Epidermal melanocyte (primary cell): ENCODE data around the gene CHKA.
A peak's percentile ranks its signal among the peaks of the same experiment; 100 is the strongest.

Experiments used
- DNase-seq: peaks from one replicate; pipeline ENCODE4 v3.0.0; 2011; ENCODE audit warnings: low spot score; ENCODE audit not compliant: insufficient read length

The CHKA gene

DNA sequence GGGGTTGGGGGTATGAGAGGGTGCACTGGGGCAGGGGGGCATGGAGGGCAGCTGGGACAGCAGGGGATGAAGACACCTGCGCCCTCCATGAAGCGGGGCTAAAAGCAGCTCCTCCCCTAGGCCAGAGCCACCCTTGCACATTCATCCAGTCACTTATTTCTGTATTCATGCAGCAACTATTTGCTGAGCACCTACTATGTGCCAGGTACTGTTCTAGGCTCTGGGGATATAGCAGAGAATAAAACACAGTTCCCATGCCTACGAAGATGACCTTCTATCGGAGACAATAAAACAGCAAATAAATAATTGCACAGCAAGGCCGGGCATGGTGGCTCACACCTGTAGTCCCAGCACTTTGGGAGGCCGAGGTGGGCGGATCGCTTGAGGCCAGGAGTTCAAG is 105.7 kb downstream of the CHKA start:
- no peak for DNase-seq

DNA sequence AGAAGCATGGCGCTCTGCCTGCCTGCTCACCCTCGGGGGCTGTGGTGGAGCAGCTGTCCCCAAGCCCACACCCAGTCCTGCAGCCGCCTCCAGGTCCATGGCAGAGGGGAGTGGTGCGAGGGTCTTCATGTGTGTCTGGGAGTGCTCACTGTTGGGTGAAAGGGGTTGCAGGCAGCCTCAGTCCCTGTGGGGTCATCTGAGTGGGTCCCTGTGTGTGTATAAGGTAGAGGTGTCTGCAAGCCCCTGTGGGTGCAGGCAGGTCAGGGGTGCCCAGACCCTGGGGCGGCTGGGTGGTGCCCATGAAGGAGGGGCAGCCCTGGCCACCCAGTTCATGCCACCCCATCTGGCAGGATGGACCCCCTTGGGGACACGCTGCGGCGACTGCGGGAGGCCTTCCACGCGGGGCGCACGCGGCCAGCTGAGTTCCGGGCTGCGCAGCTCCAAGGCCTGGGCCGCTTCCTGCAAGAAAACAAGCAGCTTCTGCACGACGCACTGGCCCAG is 106.2 kb downstream of the CHKA start:
- DNase-seq: no peak

DNA sequence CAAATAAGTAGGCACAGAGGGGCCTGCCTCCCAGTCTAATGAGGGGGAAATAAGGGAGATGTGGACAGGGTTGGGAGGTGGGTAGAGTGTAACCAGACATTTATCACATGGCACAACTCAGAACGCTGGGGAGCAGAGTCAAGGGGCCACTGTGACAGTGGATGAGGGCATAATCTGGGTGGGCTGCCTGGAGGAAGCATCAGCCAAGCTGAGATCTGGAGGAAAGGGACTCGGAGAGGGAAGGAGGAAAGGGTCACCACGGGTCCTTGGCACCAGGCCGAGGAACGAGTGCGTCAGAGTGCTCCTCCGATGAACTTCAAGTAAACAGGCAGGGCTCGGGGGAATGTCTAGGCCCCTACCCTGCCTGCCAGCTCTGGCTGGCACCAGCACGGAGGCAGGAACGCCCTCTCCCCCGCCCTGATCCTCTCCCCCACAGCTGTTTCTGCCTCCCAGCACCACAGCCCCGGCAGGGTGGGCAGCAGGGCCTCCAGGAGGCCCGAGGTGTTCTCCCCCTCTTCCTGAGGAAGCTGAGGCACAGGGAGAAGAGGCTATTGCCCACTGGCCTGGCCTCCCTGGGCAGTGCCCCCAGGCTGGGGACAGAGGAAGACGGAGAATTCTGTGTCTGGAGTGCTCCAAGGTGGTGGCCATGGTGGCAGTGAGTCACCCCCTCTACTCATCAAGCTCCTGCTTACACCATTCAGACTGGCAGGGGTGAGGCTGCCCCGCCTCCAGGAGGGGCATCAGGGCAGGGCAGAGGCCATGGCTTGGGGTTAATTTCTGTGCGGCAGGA is 106.8 kb downstream of the CHKA start:
- no peak for DNase-seq

DNA sequence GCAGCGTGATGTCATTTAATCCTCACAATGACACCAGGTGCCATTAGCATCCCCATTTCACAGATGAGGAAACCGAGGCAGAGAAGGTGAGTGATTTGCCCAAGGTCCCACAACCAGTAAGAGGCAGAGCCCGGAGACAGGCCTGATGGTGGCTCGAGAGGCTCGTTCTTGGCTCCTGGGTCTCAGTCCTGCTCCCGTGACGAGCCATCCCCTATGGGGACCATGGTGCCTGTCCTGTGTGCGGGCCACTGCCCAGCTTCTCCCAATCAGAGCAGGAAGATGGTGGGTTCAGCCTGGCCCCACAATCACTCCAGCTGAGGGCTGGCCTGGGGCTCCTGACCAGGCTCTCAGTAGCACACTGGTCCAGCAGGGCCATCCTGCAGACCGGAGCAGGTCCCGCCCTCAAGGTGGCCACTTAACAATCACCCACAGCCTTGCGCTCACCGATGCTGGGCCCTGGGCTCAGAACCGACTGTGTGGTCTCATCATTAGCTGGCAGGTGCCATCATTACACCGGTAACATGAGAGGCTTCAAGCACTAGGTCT is 107.5 kb downstream of the CHKA start:
- DNase-seq: no peak

DNA sequence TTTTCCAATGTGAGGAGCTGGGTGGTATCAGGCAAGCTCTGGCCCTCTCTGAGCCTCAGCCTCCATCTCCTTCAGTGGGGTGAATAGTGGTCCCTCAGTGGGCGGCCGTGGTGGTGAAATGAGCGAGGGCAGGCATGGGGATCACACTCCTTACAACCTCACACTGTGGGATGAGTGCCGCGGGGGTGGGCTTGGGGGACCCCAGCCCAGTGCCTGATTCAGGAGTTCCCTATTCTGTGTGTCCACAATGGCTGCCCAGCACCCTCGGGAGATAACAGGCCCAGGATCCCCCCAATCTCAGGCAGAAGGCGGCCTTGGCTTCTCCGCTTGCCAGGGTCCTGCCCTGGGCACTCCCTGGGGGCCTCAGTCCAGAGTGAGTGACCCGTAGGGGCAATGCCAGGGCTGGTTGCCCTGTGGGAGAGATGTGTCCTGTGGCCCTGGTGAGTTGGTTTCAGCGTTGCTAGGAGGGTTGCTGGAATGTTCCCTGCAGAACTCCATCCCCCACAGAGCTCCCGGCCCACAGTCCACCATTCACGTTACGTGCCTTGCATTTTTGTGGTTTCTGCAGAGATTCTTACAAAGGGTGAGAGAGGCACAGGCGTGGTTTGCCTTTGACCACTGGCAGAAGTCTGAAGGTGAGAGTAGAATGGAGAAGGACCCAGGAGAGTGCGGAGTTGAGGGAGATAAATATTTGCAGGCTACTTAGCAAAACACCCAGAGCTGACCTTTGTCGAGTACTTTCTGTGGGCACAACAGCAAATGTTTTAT is 108.2 kb downstream of the CHKA start:
- DNase-seq: peak; percentile 75

DNA sequence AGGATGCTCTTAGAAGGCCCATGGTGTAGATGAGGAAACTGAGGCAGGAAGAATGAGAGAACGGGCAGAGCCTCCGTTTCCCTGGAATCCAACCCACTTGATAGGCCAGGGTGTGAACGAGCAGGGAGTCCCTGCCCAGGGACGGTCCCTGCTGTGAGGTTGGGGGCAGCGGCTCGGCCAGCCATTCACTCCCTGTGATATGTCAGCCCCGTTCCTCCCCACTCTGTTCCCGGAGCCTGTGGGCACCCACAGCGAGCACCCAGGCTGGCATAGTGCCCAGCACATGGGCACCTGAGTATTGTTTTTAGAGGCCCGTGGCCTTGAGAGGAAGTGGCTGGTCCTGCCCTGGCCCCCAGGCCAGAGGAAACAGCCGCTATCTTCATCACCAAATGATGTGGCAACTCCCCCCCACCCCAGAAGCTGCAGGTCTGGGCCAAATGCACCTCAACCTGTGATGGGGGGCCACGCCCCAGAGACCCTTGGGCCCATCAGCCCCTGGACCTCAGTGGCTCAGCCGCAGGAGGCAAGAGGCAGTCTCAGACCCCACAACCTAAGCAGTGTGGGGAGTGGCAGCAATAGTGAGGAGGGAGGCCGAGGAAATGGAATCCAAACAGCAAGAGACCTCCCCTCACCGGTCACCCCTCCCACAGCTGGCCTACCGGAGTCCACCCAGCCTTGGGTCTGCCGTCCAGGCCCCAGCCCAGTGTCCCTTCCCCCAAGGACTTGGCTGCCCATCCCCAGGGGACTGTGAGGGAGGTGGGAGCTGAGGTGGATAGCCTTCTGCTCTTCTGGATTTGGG is 108.9 kb downstream of the CHKA start:
- no peak for DNase-seq

DNA sequence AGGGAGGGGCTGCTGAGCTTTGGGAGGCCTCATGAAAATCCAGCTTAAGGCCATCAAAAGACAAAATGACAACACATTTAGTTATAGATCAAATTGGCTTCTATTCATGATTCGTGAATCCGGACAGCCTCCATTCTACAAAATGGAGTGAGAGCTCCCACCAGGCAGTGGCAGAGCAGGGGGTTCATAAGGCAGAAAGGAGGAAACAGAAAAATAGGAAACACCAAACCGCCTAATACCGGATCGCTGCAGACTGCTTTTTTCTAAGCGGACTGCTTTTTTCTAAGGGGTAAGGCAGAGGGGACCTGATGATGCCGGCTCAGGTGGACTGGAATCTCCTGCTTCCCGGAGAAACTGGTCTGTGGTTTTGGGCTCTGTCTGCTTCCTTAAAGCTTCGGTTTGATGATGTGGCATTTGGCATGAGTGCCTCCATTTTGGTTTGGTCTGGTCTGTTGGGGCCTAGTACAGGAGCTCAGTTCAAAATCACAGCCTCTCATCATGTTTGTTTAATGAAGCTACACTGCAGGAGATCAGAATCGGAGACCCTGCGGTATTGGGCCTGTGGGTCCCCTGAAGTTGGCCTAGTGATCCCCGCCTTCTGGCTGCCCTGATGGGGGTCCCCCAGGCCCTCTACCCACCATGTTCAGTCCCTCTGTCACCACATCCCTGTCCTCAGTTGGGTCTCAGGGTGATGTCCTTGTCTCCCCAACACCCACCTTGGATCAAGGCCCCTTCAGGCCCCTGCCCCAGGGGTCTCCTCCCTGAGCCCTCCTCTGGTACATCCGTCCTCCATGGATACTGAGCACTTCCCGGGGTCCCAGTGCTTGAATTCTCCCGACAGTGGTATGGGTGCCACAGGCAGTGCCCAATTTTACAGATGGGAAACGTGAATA is 109.9 kb downstream of the CHKA start:
- DNase-seq: no peak

DNA sequence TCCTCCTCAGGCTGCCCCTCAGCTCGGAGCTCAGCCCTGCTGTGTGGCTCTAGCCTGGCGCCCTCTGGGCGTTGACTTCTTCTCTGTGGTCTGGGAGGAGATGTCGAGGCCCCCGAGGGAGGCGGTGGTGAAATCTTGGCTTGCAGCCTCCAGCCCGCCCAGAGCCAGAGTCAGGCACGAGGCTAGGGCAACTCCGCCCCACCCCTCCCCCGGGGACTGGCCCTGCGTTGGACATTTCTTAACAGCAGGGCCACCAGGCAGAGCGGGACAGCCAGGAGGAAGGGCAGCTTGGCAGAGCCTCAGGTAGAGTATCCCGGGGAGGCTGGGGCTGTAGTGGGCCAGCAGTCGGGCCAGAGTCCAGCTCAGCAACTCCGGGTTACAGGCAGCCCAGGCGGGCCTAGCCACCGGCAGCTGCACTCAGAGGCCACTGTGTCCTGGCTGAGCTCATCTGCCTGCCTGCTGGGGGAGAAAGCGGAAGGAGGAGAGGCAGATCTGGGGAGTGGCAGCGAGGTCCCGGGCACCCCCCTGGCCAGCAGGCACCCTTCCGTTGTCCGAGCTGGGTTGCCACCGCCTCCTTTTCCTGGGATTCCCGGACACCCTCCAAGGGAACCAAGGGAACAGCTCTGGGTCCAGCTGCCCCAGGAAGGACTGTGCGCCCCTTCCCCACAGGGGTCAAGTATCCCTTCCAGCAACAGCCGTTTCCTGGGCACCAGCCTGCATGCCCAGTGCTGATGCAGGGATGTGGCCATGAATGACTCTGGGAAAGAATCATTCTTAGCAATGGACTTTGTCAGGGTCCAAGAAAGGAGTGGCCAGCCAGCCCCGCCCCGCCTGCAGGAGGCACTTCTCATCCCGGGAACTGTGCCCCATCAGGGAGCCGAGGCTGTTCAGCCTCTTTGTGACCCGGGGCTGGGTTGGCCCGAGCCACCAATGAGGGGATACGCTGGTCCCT is 110.8 kb downstream of the CHKA start, which contains the start of gene ALDH3B1:
Gene ALDH3B1, plus strand, starts transcription at position 238 of the 952 bp plus-strand sequence. CDS start 4,971 bp downstream, outside the sequence.
- DNase-seq: peak; percentile 77

DNA sequence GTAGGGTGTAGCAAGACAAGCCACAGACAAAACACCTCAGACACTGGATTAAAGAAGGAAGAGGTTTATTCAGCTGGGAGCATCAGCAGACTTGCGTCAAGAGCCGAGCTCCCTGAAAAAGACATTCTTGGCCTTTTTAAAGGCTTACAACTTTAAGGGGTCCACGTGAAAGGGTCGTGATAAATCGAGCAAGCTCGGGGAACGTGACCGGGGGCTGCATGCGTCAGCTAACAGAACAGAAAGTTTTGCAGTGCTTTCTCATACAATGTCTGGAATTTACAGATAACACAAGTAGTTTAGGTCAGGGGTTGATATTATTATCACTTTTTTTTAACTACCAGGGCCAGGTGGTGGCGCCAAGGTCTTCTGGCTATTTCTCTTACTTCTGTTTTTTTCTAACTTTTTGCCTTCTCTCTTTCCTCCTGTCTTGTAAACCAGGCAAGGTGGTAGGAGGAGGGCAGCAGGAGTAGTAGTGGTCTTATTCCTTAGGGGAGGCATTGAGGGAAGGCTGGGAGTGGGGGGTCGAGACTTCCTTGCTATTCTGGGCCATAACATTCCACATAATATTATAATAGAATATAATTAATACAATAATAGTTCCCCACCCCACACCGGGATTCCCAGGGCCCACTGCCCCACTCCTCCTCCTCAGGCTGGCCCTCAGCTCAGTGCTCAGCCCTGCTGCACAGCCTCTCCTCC is 111.6 kb downstream of the CHKA start:
- DNase-seq: no peak

DNA sequence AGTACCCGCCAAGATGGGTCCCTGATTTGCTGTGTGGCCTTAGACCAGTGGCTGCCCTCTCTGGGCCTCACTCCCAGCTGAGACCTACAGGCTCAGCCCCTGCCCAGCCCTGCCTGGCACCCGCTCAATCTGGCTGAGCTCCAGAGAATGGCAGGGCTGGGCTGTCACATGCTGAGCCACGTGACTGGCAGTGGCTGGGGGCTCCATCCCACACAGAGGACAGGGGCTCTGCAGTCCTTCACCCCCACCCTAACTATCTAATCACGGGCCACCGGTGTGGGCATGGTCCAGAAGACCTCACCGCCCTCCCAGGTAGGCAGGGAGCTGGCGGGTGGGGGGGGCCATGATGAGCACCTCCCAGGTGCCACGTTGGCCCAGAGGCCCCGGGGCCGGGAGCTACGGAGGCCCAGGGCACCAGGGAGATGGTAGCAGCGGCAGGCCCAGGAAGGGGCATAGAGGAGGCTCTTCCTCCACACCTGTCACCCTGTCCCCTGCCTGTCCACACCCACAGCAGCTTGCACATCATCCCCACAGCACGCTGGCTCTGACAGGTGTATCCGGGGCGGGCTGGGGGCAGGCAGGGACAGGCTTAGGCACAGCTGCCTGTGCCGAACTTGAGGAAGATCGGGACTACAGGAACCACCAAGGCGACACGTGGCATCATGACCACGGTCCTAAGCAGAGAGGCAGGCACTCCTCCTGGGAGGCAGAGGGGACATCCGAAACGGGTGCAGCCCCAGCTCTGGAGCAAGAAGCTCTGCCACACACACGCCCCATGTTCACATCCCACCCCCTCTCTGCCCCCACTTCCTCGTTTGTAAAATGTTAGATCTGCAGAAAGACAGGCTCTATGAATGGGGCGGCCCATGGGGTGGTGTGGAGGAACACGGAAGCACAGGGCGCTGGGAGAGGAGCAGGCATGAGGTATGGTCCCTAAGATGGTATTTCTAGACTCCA is 112.5 kb downstream of the CHKA start:
- DNase-seq: no peak

DNA sequence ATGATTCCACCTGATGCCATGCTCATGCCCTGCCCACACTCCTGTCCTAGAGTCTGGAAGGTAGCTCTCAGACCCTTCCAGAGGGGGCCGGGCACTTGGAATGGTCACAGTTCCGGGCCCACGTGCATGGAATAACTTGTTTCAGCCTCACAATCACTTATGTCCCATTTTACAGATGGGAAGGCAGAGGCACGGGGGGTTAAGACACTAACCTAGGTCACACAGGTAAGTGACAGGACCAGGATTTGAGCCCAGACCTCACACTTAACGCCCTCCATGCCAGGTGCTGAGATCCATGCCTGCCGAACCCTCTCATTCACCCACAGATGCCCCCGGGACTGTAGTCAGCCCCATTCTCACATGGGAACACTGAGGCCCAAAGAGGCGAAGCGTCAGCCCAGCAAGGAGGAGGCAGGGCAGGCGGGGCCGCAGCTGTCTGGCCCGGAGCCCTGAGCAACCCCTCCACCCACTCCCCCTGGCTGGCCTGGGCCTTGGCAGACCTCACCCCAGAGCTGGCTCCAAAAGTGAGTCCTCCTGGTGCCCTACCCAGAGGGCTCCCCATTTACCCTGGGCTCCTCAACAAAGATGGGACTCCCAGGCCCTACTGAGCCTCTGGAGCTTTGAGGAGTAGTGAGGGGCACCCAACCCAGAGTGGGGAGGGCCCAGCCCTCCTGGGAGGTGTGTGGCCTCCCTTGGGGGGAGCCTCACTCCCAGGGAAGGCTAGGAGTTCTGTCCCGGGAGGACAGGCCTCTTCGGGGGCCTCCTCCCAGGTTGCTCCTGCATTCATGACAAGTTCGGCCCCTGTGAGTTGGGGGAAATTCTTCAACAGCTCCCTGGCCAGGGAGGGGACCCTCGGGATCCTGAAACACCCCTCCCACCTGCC is 113.4 kb downstream of the CHKA start:
- no peak for DNase-seq

DNA sequence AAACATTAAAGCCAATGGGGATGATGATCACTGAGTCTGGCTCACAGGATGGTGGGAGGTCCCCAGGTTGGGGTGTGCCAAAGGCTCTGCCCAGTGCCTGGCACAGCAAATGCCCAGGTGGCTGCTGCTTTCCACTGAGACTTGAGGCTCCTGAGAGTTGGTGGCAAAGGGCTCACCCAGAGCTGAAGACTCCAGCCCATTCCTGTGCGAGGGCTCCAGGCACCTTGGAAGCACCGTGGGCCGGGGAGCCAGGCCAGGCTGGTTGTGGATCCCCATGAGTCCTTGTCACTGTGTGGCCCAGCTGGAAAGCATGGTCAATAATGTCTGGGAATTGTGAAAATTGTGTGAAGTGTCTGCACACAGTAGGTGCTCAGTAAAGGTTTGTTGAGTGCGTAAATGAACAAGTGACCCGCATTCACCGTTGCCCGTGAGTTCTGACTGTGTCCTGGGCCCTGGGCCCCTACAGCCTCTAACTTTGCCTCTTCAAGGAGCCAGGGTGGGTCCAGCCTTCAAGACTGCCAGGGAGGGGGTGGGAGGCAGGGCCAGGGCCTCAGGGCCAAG is 114.5 kb downstream of the CHKA start:
- DNase-seq: no peak

DNA sequence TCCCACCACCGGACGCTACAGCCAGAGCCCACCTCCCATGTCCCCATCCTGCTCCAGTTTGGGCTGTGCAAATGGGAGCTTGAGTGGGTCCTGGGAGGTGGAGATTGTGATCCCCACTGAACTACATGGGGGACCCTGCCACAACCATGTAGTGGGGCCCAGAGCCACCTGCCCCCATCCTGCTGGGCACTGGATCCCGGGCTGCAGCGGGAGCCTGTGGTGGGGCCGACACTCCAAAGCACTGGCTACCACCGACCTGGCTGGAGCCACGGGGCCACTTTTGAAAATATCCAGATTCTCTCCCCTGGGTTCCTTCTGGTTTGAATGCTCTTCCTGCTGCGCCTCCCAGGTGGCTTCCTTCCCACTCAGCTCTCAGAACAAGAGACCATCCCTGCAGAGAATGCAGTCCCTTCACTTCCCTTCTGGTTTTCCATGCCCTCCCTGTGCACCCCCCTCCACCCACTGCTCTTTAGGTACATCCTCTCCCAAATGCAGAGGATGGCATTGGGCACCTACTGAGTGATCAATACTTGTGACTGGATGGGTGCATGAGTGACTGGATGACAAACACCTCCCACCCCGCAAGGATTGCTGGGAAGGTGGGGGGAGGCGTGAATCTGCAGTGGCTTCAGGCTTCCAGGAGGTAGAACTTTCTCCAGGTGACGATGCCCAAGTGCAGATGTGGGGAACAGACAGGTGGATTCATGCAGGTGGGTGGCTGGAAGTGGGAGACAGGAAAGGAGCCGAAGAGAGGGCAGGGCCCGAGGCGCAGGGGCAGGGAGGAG is 116.4 kb downstream of the CHKA start:
- no peak for DNase-seq

DNA sequence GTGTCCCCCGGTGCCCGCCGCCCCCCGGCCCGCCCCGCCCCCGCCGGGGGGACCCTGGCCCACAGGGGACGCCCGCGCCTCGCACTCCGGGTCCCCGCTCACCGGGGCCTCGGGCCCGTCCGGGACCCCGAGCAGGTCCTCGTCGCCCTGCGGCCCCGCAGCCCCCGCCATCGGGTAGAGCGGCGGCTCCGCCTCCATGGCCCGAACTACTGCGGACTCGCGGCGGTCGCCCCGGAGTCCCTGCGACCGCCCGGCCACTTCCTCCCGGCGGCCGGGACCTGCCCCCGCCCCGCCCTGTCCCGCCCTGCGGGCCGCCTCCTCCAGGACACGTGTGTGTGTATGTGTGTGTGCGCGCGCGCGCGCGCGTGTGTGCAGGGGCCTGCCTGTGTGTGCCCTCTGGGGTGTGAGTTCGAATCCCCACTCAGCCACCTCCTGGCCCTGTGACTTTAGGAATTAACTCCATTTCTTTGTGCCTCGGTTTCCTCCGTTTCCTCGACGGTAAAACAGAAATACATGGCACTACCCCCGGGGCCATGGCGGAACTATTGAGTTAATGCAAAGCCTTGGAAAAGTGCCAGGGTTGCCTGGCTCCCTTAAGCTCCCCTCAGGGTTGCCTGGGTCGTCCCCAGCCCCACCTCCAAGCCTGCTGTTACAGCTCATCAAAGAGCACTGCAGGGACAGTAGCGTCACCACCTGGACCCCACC is 117.2 kb downstream of the CHKA start, which contains the start of gene UNC93B1:
Gene UNC93B1, minus strand, starts transcription at position 252 of the 705 bp plus-strand sequence. Its CDS starts 54 bp downstream, at position 198.
- no peak for DNase-seq
